Nephron (organoid): ENCODE data around the gene ADGRL3.

ENCODE experiments used
- H3K27ac Mint-ChIP-seq, 3 experiments: 2 replicates each; pipeline ENCODE4 v1.8.0; 2020; ENCODE audit warnings: mixed read lengths in 3 of 3, mild to moderate bottlenecking in 2 of 3, moderate library complexity in 1 of 3
- H3K27me3 Mint-ChIP-seq: 2 replicates; pipeline ENCODE4 v1.8.0; 2021; ENCODE audit warnings: low read depth, mild to moderate bottlenecking, moderate library complexity, mixed read lengths
- H3K36me3 Mint-ChIP-seq: 2 replicates; pipeline ENCODE4 v1.8.0; 2020; ENCODE audit warnings: low read depth, mixed read lengths
- H3K4me1 Mint-ChIP-seq: 2 replicates; pipeline ENCODE4 v1.8.0; 2020; ENCODE audit warnings: mixed read lengths
- H3K4me3 Mint-ChIP-seq, 3 experiments: 2 replicates each; pipeline ENCODE4 v1.8.0; 2020; ENCODE audit warnings: mild to moderate bottlenecking in 3 of 3, mixed read lengths in 3 of 3, moderate library complexity in 2 of 3
- H3K9me3 Mint-ChIP-seq: 2 replicates; pipeline ENCODE4 v1.8.0; 2020; ENCODE audit warnings: mixed read lengths
- CTCF ChIP-seq, 3 experiments: fragments of 200-600 bp; sonication (generic); IDR thresholded peaks; one replicate each; pipeline ENCODE4 v1.5.0; 2021; ENCODE audit warnings: antibody characterized with exemption in 3 of 3; ENCODE audit not compliant: unreplicated experiment in 3 of 3

The ADGRL3 gene

GRCh38 chr4:62053974-62054373 lies 853.8 kb downstream of the ADGRL3 start:
- peaks cover 6% of the 10 kb centered on the region for H3K4me1 Mint-ChIP-seq
- TF ChIP-seq CTCF (IDR thresholded peaks at IDR 0.05; ENCODE audit: unreplicated experiment in 3 of 3): no peak
- H3K9me3 Mint-ChIP-seq: no peaks in the 10 kb centered on the region
- no peaks in the 10 kb centered on the region for H3K27me3 Mint-ChIP-seq
- no peak overlapping the region for H3K27ac Mint-ChIP-seq
- H3K4me3 Mint-ChIP-seq: no peak overlapping the region
- H3K36me3 Mint-ChIP-seq: no peaks in the 10 kb centered on the region

- no peak overlapping the region for H3K4me3 Mint-ChIP-seq
- H3K9me3 Mint-ChIP-seq: no peaks in the 10 kb centered on the region
- TF ChIP-seq CTCF (IDR thresholded peaks at IDR 0.05; ENCODE audit: unreplicated experiment in 3 of 3): no peak
- H3K27ac Mint-ChIP-seq: no peak overlapping the region
- peaks cover 6% of the 10 kb centered on the region for H3K4me1 Mint-ChIP-seq
- H3K27me3 Mint-ChIP-seq: no peaks in the 10 kb centered on the region
- H3K36me3 Mint-ChIP-seq: no peaks in the 10 kb centered on the region
Observed at GRCh38 chr4:62057031-62057430, 856.9 kb downstream of the ADGRL3 start.

- Mint-ChIP-seq H3K27me3 (no peaks in the 10 kb centered on the region), H3K9me3 (no peaks in the 10 kb centered on the region), H3K27ac (peak overlapping the region in 2 of 3 experiments; percentile 1 to 4), H3K4me1 (peaks cover 6% of the 10 kb centered on the region), H3K4me3 (no peak overlapping the region), H3K36me3 (no peaks in the 10 kb centered on the region)
- no peak for TF ChIP-seq CTCF (IDR thresholded peaks at IDR 0.05; ENCODE audit: unreplicated experiment in 3 of 3)
Observed at GRCh38 chr4:62058571-62058970, 858.4 kb downstream of the ADGRL3 start.

GRCh38 chr4:62070291-62070852 lies 870.2 kb downstream of the ADGRL3 start:
- Mint-ChIP-seq H3K27me3 (no peaks in the 10 kb centered on the region), H3K9me3 (no peaks in the 10 kb centered on the region), H3K27ac (no peak overlapping the region), H3K4me3 (no peak overlapping the region), H3K36me3 (peaks cover 13% of the 10 kb centered on the region), H3K4me1 (peaks cover 4% of the 10 kb centered on the region)
- no peak for TF ChIP-seq CTCF (IDR thresholded peaks at IDR 0.05; ENCODE audit: unreplicated experiment in 3 of 3)

DNA sequence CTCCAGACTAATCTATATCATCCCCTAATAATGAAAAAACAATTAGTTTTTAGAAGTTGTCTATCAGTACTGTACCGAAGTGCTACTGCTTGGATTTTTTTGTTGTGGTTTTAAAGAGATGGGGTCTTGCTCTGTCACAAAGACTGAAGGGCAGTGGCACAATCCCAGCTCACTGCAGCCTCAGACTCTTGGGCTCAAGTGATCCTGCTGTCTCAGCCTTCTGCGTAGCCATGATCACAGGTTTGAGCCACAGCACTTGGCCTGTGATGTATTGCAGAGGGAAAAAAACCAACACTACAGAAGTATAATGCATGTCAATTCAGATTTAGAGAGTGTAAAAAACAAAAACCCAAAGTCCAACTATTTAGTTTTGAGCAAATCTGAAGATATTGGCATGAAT lies 875.0 kb downstream of the ADGRL3 start:
- no peak overlapping the region for H3K27ac Mint-ChIP-seq
- no peak for TF ChIP-seq CTCF (IDR thresholded peaks at IDR 0.05; ENCODE audit: unreplicated experiment in 3 of 3)
- no peaks in the 10 kb centered on the region for H3K4me1 Mint-ChIP-seq
- H3K4me3 Mint-ChIP-seq: no peak overlapping the region
- H3K36me3 Mint-ChIP-seq: peaks cover 13% of the 10 kb centered on the region
- H3K9me3 Mint-ChIP-seq: no peaks in the 10 kb centered on the region
- no peaks in the 10 kb centered on the region for H3K27me3 Mint-ChIP-seq

DNA sequence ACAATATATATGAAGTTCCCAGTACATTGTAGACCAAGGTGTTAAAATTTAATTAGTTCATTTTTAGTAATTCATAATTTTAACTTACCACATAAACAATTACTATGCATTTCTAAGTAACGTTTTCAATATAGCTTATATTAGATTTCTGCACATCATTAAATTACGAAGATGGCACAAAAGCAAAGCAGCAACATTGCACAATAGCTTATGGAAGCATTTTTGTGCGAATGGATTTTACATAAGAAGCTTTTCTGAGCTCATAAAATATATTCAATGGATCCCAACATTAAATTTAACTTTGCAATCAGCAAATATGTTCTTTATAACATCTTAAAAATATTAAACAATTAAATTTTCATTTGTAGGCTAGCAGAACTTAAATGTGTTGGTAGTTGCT lies 875.4 kb downstream of the ADGRL3 start:
- H3K27me3 Mint-ChIP-seq: no peaks in the 10 kb centered on the region

More for the DNA sequence above, 875.4 kb downstream of the ADGRL3 start:
- H3K4me3 Mint-ChIP-seq: no peak overlapping the region
- H3K4me1 Mint-ChIP-seq: no peaks in the 10 kb centered on the region
- no peak overlapping the region for H3K27ac Mint-ChIP-seq
- H3K36me3 Mint-ChIP-seq: peaks cover 9% of the 10 kb centered on the region
- TF ChIP-seq CTCF (IDR thresholded peaks at IDR 0.05; ENCODE audit: unreplicated experiment in 3 of 3): no peak
- no peaks in the 10 kb centered on the region for H3K9me3 Mint-ChIP-seq
